ENCODE results near the gene PGA5.

GRCh38 chr11:61270354-61271076 lies 29.5 kb downstream of the PGA5 start:
- TF ChIP-seq CTCF (conservative IDR thresholded peaks at IDR 0.05; ENCODE audit: low read length): no peak
- TF ChIP-seq EZH2phosphoT487 (IDR thresholded peaks at IDR 0.05; ENCODE audit: borderline replicate concordance): no peak

All from Loucy (cell line).